Type B pancreatic cell (in vitro differentiated cells): ENCODE measurements around the gene PJVK. TPM values are rescaled to one million over a fixed set of nuclear protein-coding genes. Genes with fewer than 3 reads are reported as not detected.

Experiments used
- DNase-seq: peaks from one replicate; pipeline ENCODE4 v3.0.0; 2021; ENCODE audit warnings: mixed read lengths; ENCODE audit not compliant: unreplicated experiment; ENCODE audit errors: extremely low spot score
- H3K27ac Mint-ChIP-seq: 2 replicates; pipeline ENCODE4 v1.8.0; 2021; ENCODE audit warnings: mild to moderate bottlenecking, mixed read lengths
- H3K27me3 Mint-ChIP-seq: 2 replicates; pipeline ENCODE4 v1.8.0; 2021; ENCODE audit warnings: mixed read lengths
- H3K36me3 Mint-ChIP-seq: 2 replicates; pipeline ENCODE4 v1.8.0; 2021; ENCODE audit warnings: mixed read lengths
- H3K4me1 Mint-ChIP-seq: one replicate; pipeline ENCODE4 v1.8.0; 2021; ENCODE audit warnings: mixed read lengths; ENCODE audit not compliant: unreplicated experiment
- H3K4me3 Mint-ChIP-seq: 2 replicates; pipeline ENCODE4 v1.8.0; 2021; ENCODE audit warnings: mild to moderate bottlenecking, mixed read lengths
- H3K9me3 Mint-ChIP-seq: 2 replicates; pipeline ENCODE4 v1.8.0; 2021; ENCODE audit warnings: mixed read lengths
- CTCF ChIP-seq: fragments of 200-600 bp; sonication (generic); conservative IDR thresholded peaks from 2 replicates; pipeline ENCODE4 v1.5.0; 2021; ENCODE audit warnings: antibody characterized with exemption, mild to moderate bottlenecking
- total RNA-seq: library from RNA; stranded (reverse); gene quantifications from 2 replicates; pipeline ENCODE4 v1.2.1, GENCODE V29; 2021; ENCODE audit warnings: low replicate concordance

PJVK gene
- total RNA-seq, 1 donor from 2014 or later = 8.0 TPM

- Mint-ChIP-seq H3K27me3 (no peaks in the 10 kb centered on the region), H3K4me1 (peaks cover 35% of the 10 kb centered on the region), H3K27ac (no peak overlapping the region), H3K9me3 (no peaks in the 10 kb centered on the region), H3K36me3 (peaks cover 24% of the 10 kb centered on the region), H3K4me3 (no peak overlapping the region)
- DNase-seq = no peak
- TF ChIP-seq CTCF = no peak
These were observed 33.3 kb downstream of the PJVK start for GRCh38 chr2:178484245-178485041.

GRCh38 chr2:178485356-178485755, 34.2 kb downstream of the PJVK start:
- H3K4me1 Mint-ChIP-seq = peaks cover 35% of the 10 kb centered on the region
- H3K36me3 Mint-ChIP-seq = peaks cover 32% of the 10 kb centered on the region
- H3K9me3 Mint-ChIP-seq = no peaks in the 10 kb centered on the region

GRCh38 chr2:178491612-178492011, 40.4 kb downstream of the PJVK start:
- DNase-seq = no peak
- Mint-ChIP-seq H3K27ac (no peak overlapping the region), H3K36me3 (peaks cover 48% of the 10 kb centered on the region), H3K4me3 (no peak overlapping the region), H3K9me3 (no peaks in the 10 kb centered on the region), H3K4me1 (no peaks in the 10 kb centered on the region), H3K27me3 (no peaks in the 10 kb centered on the region)
- TF ChIP-seq CTCF = no peak

More at GRCh38 chr2:178485356-178485755, 34.2 kb downstream of the PJVK start:
- TF ChIP-seq CTCF = no peak
- no peak for DNase-seq
- no peak overlapping the region for H3K27ac Mint-ChIP-seq
- no peak overlapping the region for H3K4me3 Mint-ChIP-seq
- no peaks in the 10 kb centered on the region for H3K27me3 Mint-ChIP-seq

- TF ChIP-seq CTCF = no peak
- H3K27ac Mint-ChIP-seq = no peak overlapping the region
- peaks cover 36% of the 10 kb centered on the region for H3K36me3 Mint-ChIP-seq
- no peaks in the 10 kb centered on the region for H3K27me3 Mint-ChIP-seq
- H3K4me3 Mint-ChIP-seq = no peak overlapping the region
- no peaks in the 10 kb centered on the region for H3K4me1 Mint-ChIP-seq
- H3K9me3 Mint-ChIP-seq = no peaks in the 10 kb centered on the region
- DNase-seq = no peak
These were observed 44.9 kb downstream of the PJVK start for GRCh38 chr2:178496049-178496448.

GRCh38 chr2:178498137-178498536, 47.0 kb downstream of the PJVK start:
- H3K27ac Mint-ChIP-seq = no peak overlapping the region
- no peaks in the 10 kb centered on the region for H3K27me3 Mint-ChIP-seq
- no peak for TF ChIP-seq CTCF
- no peak overlapping the region for H3K4me3 Mint-ChIP-seq
- no peaks in the 10 kb centered on the region for H3K9me3 Mint-ChIP-seq
- peaks cover 36% of the 10 kb centered on the region for H3K36me3 Mint-ChIP-seq
- no peaks in the 10 kb centered on the region for H3K4me1 Mint-ChIP-seq
- DNase-seq = no peak
